ENCODE results near the gene CUBN. TPM values are rescaled to one million over a fixed set of nuclear protein-coding genes. Genes with fewer than 3 reads are reported as not detected.

CUBN gene
- total RNA-seq, 1 experiment from 2014 or later: 0.10 TPM

GRCh38 chr10:17145239-17145638 is 15.6 kb upstream of the CUBN start:
- no peaks in the 10 kb centered on the region for H3K36me3 ChIP-seq
- no peaks in the 10 kb centered on the region for H3K27me3 ChIP-seq
- DNase-seq: no peak
- no peak overlapping the region for H3K4me3 ChIP-seq
- H3K9me3 ChIP-seq: peaks cover 8% of the 10 kb centered on the region

GRCh38 chr10:17144757-17145156 is 15.1 kb upstream of the CUBN start:
- H3K36me3 ChIP-seq: no peaks in the 10 kb centered on the region
- peak; percentile 6 for DNase-seq

GRCh38 chr10:17144032-17144431 is 14.4 kb upstream of the CUBN start:
- Histone ChIP-seq H3K4me3 (no peak overlapping the region), H3K36me3 (no peaks in the 10 kb centered on the region), H3K9me3 (peaks cover 8% of the 10 kb centered on the region), H3K27me3 (no peaks in the 10 kb centered on the region)
- DNase-seq: no peak

More at GRCh38 chr10:17144757-17145156, 15.1 kb upstream of the CUBN start:
- Histone ChIP-seq H3K27me3 (no peaks in the 10 kb centered on the region), H3K9me3 (peaks cover 8% of the 10 kb centered on the region), H3K4me3 (no peak overlapping the region)

GRCh38 chr10:17143055-17143690 is 13.6 kb upstream of the CUBN start:
- Histone ChIP-seq H3K27me3 (no peaks in the 10 kb centered on the region), H3K36me3 (no peaks in the 10 kb centered on the region), H3K9me3 (peaks cover 8% of the 10 kb centered on the region), H3K4me3 (no peak overlapping the region)
- DNase-seq: no peak

GRCh38 chr10:17141504-17142229 is 12.1 kb upstream of the CUBN start:
- Histone ChIP-seq H3K4me3 (no peak overlapping the region), H3K36me3 (no peaks in the 10 kb centered on the region), H3K9me3 (peaks cover 8% of the 10 kb centered on the region), H3K27me3 (no peaks in the 10 kb centered on the region)
- no peak for DNase-seq

GRCh38 chr10:17140386-17140761 is 10.8 kb upstream of the CUBN start:
- Histone ChIP-seq H3K4me3 (no peak overlapping the region), H3K27me3 (no peaks in the 10 kb centered on the region), H3K9me3 (peaks cover 8% of the 10 kb centered on the region), H3K36me3 (no peaks in the 10 kb centered on the region)
- DNase-seq: no peak

GRCh38 chr10:17138460-17139042 is 8.9 kb upstream of the CUBN start:
- no peak for DNase-seq
- Histone ChIP-seq H3K4me3 (no peak overlapping the region), H3K9me3 (peaks cover 8% of the 10 kb centered on the region), H3K36me3 (no peaks in the 10 kb centered on the region), H3K27me3 (no peaks in the 10 kb centered on the region)

- Histone ChIP-seq H3K9me3 (no peaks in the 10 kb centered on the region), H3K4me3 (no peak overlapping the region), H3K36me3 (no peaks in the 10 kb centered on the region), H3K27me3 (no peaks in the 10 kb centered on the region)
- DNase-seq: no peak
These were observed 5.2 kb upstream of the CUBN start for GRCh38 chr10:17134737-17135260.

GRCh38 chr10:17134282-17134681 is 4.7 kb upstream of the CUBN start:
- no peaks in the 10 kb centered on the region for H3K27me3 ChIP-seq
- no peaks in the 10 kb centered on the region for H3K9me3 ChIP-seq
- no peaks in the 10 kb centered on the region for H3K36me3 ChIP-seq
- no peak overlapping the region for H3K4me3 ChIP-seq
- no peak for DNase-seq

GRCh38 chr10:17128261-17128660 is 1.4 kb downstream of the CUBN start:
- DNase-seq: no peak
- H3K36me3 ChIP-seq: no peaks in the 10 kb centered on the region
- no peaks in the 10 kb centered on the region for H3K9me3 ChIP-seq
- H3K27me3 ChIP-seq: no peaks in the 10 kb centered on the region
- no peak overlapping the region for H3K4me3 ChIP-seq

GRCh38 chr10:17126327-17126726 is 3.3 kb downstream of the CUBN start:
- no peak for DNase-seq
- H3K9me3 ChIP-seq: no peaks in the 10 kb centered on the region
- no peak overlapping the region for H3K4me3 ChIP-seq
- no peaks in the 10 kb centered on the region for H3K36me3 ChIP-seq
- no peaks in the 10 kb centered on the region for H3K27me3 ChIP-seq

GRCh38 chr10:17125206-17125893 is 4.3 kb downstream of the CUBN start:
- no peaks in the 10 kb centered on the region for H3K36me3 ChIP-seq
- no peaks in the 10 kb centered on the region for H3K27me3 ChIP-seq
- H3K9me3 ChIP-seq: no peaks in the 10 kb centered on the region
- no peak for DNase-seq
- H3K4me3 ChIP-seq: no peak overlapping the region

- no peaks in the 10 kb centered on the region for H3K9me3 ChIP-seq
- H3K36me3 ChIP-seq: no peaks in the 10 kb centered on the region
- H3K27me3 ChIP-seq: no peaks in the 10 kb centered on the region
- DNase-seq: no peak
- no peak overlapping the region for H3K4me3 ChIP-seq
These were observed 5.7 kb downstream of the CUBN start for GRCh38 chr10:17123961-17124360.

GRCh38 chr10:17122726-17123661 is 6.6 kb downstream of the CUBN start:
- H3K9me3 ChIP-seq: no peaks in the 10 kb centered on the region
- no peaks in the 10 kb centered on the region for H3K36me3 ChIP-seq

GRCh38 chr10:17122052-17122451 is 7.6 kb downstream of the CUBN start:
- Histone ChIP-seq H3K27me3 (no peaks in the 10 kb centered on the region), H3K9me3 (no peaks in the 10 kb centered on the region), H3K4me3 (no peak overlapping the region), H3K36me3 (no peaks in the 10 kb centered on the region)
- DNase-seq: no peak

More at GRCh38 chr10:17122726-17123661, 6.6 kb downstream of the CUBN start:
- no peak for DNase-seq
- Histone ChIP-seq H3K27me3 (no peaks in the 10 kb centered on the region), H3K4me3 (no peak overlapping the region)

- Histone ChIP-seq H3K9me3 (no peaks in the 10 kb centered on the region), H3K36me3 (no peaks in the 10 kb centered on the region), H3K27me3 (no peaks in the 10 kb centered on the region), H3K4me3 (no peak overlapping the region)
- DNase-seq: no peak
These were observed 8.9 kb downstream of the CUBN start for GRCh38 chr10:17120694-17121093.

Measured in MG63 (cell line).